Neural cell (in vitro differentiated cells): ENCODE measurements around the gene OR51M1. TPM values are rescaled to one million over a fixed set of nuclear protein-coding genes. Genes with fewer than 3 reads are reported as not detected.

ENCODE experiments used
- polyA plus RNA-seq: library from polyadenylated mRNA; depleted of rRNA; stranded (reverse); fragments of >200 nt; gene quantifications from 2 replicates; pipeline ENCODE4 v1.2.3, GENCODE V29; 2014
- small RNA-seq, 3 experiments: library from RNA; depleted of rRNA; stranded (forward); fragments of <200 nt; gene quantifications; one replicate each; pipeline ENCODE3, GENCODE V24; 2012

Gene OR51M1
- polyA plus RNA-seq, 1 donor from 2014 or later, result not detected

Small RNA genes lying within 50 kb of the gene (small RNA-seq; reads per million reads assigned to genes)
- 0 reads per million in 3 experiments for gene AC104389.3

Other genes starting within 250 kb of the OR51M1 start
- not detected in 2 replicates for gene OR52A5, start 245.5 kb upstream of the OR51M1 start, polyA plus RNA-seq
- gene OR52A1, start 229.1 kb upstream of the OR51M1 start, polyA plus RNA-seq, result not detected in 2 replicates
- gene OR51V1, start 183.1 kb upstream of the OR51M1 start, polyA plus RNA-seq, result not detected in 2 replicates
- not detected in 2 replicates for gene HBB, start 156.7 kb upstream of the OR51M1 start, polyA plus RNA-seq
- gene HBD, start 149.3 kb upstream of the OR51M1 start, polyA plus RNA-seq, result not detected in 2 replicates
- not detected in 2 replicates for gene HBG1, start 134.0 kb upstream of the OR51M1 start, polyA plus RNA-seq
- 1.2 TPM in 1 of 2 replicates, not detected in the other for gene HBG2, start 129.0 kb upstream of the OR51M1 start, polyA plus RNA-seq
- not detected in 2 replicates for gene HBE1, start 113.9 kb upstream of the OR51M1 start, polyA plus RNA-seq
- not detected in 2 replicates for gene OR51B4, start 81.9 kb upstream of the OR51M1 start, polyA plus RNA-seq
- gene OR51B2, start 59.5 kb upstream of the OR51M1 start, polyA plus RNA-seq, result not detected in 2 replicates
- gene OR51B5, start 40.3 kb upstream of the OR51M1 start, polyA plus RNA-seq, result not detected in 2 replicates
- not detected in 2 replicates for gene OR51B6, start 32.3 kb upstream of the OR51M1 start, polyA plus RNA-seq
- not detected in 2 replicates for gene OR51Q1, start 38.3 kb downstream of the OR51M1 start, polyA plus RNA-seq
- not detected in 2 replicates for gene OR51I1, start 57.7 kb downstream of the OR51M1 start, polyA plus RNA-seq
- not detected in 2 replicates for gene OR51I2, start 65.5 kb downstream of the OR51M1 start, polyA plus RNA-seq
- gene OR52D1, start 104.9 kb downstream of the OR51M1 start, polyA plus RNA-seq, result not detected in 2 replicates
- not detected in 2 replicates for gene UBQLN3, start 126.1 kb downstream of the OR51M1 start, polyA plus RNA-seq
- gene UBQLNL, start 132.9 kb downstream of the OR51M1 start, polyA plus RNA-seq, result not detected in 2 replicates
- gene OR52H1, start 164.7 kb downstream of the OR51M1 start, polyA plus RNA-seq, result not detected in 2 replicates
- gene OR52B6, start 197.1 kb downstream of the OR51M1 start, polyA plus RNA-seq, result not detected in 2 replicates
- gene TRIM6, start 212.8 kb downstream of the OR51M1 start, polyA plus RNA-seq, result not detected in 2 replicates
- gene TRIM34, start 241.2 kb downstream of the OR51M1 start, polyA plus RNA-seq, result not detected in 2 replicates